BLaER1 (cell line): ENCODE data around the gene KRT23.
"Not testable (repeated sequence)": the region's sequence is repeated elsewhere in the genome, so short reads cannot be mapped to it uniquely, and the experiment has no call there.

Experiments
- H3K27ac ChIP-seq: shearing (Covaris generic); formaldehyde crosslinking; 2 replicates; pipeline ENCODE4 v1.8.1; 2022
- H3K27me3 ChIP-seq: shearing (Covaris generic); formaldehyde crosslinking; 2 replicates; pipeline ENCODE4 v1.8.1; 2022
- H3K36me3 ChIP-seq: shearing (Covaris generic); formaldehyde crosslinking; 2 replicates; pipeline ENCODE4 v1.8.1; 2022
- H3K4me1 ChIP-seq: shearing (Covaris generic); formaldehyde crosslinking; 2 replicates; pipeline ENCODE4 v1.8.1; 2022
- H3K4me2 ChIP-seq: shearing (Covaris generic); formaldehyde crosslinking; 2 replicates; pipeline ENCODE4 v1.8.1; 2022
- H3K4me3 ChIP-seq: shearing (Covaris generic); formaldehyde crosslinking; 2 replicates; pipeline ENCODE4 v1.8.1; 2022
- H3K9ac ChIP-seq: shearing (Covaris generic); formaldehyde crosslinking; 2 replicates; pipeline ENCODE4 v1.8.1; 2022
- H3K9me3 ChIP-seq: shearing (Covaris generic); formaldehyde crosslinking; 2 replicates; pipeline ENCODE4 v1.8.1; 2022
- H4K20me1 ChIP-seq: shearing (Covaris generic); formaldehyde crosslinking; 2 replicates; pipeline ENCODE4 v1.8.1; 2022
- Cebpa-rat ChIP-seq: shearing (Covaris generic); IDR thresholded peaks from 2 replicates; pipeline ENCODE4 v1.8.1; 2022

The KRT23 gene

DNA sequence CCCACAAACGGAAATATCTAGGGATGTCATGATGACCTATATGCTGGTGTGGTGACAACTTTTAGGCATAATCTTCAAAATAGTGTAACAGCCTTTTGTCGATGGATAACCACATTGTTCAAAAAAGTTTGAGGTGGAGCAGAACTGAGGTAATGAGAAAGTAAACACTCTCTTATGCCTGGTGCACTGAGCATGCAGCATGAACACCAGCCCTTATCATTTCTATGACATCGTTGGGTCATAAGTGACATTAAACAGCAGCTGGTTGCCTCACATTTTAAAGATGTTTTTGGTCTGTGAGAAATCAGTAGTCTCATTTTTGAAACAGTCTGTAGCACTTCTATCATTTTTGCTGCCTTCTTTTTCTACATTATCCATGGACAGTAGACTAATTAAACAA lies 1.8 kb downstream of the KRT23 start:
- Histone ChIP-seq H3K4me1 (no peaks in the 10 kb centered on the region), H3K9ac (no peak overlapping the region), H3K27me3 (no peaks in the 10 kb centered on the region), H3K4me2 (no peak overlapping the region), H3K27ac (no peak overlapping the region), H3K9me3 (no peaks in the 10 kb centered on the region), H4K20me1 (no peaks in the 10 kb centered on the region), H3K36me3 (no peaks in the 10 kb centered on the region), H3K4me3 (no peak overlapping the region)
- TF ChIP-seq Cebpa-rat: no peak

GRCh38 chr17:40932608-40933007 lies 4.8 kb downstream of the KRT23 start:
- no peaks in the 10 kb centered on the region for H3K27me3 ChIP-seq
- TF ChIP-seq Cebpa-rat: no peak
- H3K9ac ChIP-seq: no peak overlapping the region
- no peak overlapping the region for H3K4me3 ChIP-seq
- no peaks in the 10 kb centered on the region for H4K20me1 ChIP-seq
- no peaks in the 10 kb centered on the region for H3K9me3 ChIP-seq
- no peaks in the 10 kb centered on the region for H3K4me1 ChIP-seq
- H3K4me2 ChIP-seq: no peak overlapping the region
- H3K36me3 ChIP-seq: no peaks in the 10 kb centered on the region
- no peak overlapping the region for H3K27ac ChIP-seq

- H3K9ac ChIP-seq: no peak overlapping the region
- no peak overlapping the region for H3K4me2 ChIP-seq
- H3K9me3 ChIP-seq: no peaks in the 10 kb centered on the region
- H3K4me1 ChIP-seq: no peaks in the 10 kb centered on the region
- no peaks in the 10 kb centered on the region for H3K27me3 ChIP-seq
- no peaks in the 10 kb centered on the region for H3K36me3 ChIP-seq
- no peaks in the 10 kb centered on the region for H4K20me1 ChIP-seq
- H3K4me3 ChIP-seq: no peak overlapping the region
- no peak overlapping the region for H3K27ac ChIP-seq
- no peak for TF ChIP-seq Cebpa-rat
Observed at GRCh38 chr17:40931311-40931710, 6.1 kb downstream of the KRT23 start.

DNA sequence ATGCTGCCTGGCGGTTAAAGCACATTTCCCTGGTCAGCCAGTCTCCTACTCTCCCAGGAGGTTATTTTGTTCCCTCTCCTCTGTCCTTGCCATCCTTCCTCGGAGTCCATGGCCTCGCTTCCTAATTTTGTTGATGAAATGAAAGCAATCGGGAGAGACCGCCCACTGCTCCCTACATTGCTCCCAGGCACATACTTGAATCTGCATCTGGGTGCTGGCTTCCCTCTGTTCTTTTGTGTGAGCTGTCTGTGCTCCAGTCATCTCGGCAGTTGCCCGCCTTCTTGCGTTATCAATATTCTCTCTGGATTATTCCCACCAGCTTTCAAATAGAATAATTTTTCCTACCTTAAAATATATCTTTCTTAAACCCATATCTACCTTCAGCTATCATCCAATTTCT lies 11.1 kb downstream of the KRT23 start:
- H3K36me3 ChIP-seq: no peaks in the 10 kb centered on the region
- H3K27me3 ChIP-seq: no peaks in the 10 kb centered on the region
- no peak overlapping the region for H3K9ac ChIP-seq
- H3K4me2 ChIP-seq: no peak overlapping the region
- H4K20me1 ChIP-seq: no peaks in the 10 kb centered on the region
- no peaks in the 10 kb centered on the region for H3K9me3 ChIP-seq
- no peak for TF ChIP-seq Cebpa-rat
- H3K4me3 ChIP-seq: no peak overlapping the region
- no peaks in the 10 kb centered on the region for H3K4me1 ChIP-seq
- no peak overlapping the region for H3K27ac ChIP-seq

GRCh38 chr17:40922239-40922638 lies 15.2 kb downstream of the KRT23 start:
- Histone ChIP-seq H3K4me3 (no peak overlapping the region), H3K4me2 (no peak overlapping the region), H3K27me3 (no peaks in the 10 kb centered on the region), H4K20me1 (no peaks in the 10 kb centered on the region), H3K9ac (no peak overlapping the region), H3K4me1 (no peaks in the 10 kb centered on the region), H3K36me3 (no peaks in the 10 kb centered on the region), H3K27ac (no peak overlapping the region), H3K9me3 (no peaks in the 10 kb centered on the region)
- TF ChIP-seq Cebpa-rat: no peak

DNA sequence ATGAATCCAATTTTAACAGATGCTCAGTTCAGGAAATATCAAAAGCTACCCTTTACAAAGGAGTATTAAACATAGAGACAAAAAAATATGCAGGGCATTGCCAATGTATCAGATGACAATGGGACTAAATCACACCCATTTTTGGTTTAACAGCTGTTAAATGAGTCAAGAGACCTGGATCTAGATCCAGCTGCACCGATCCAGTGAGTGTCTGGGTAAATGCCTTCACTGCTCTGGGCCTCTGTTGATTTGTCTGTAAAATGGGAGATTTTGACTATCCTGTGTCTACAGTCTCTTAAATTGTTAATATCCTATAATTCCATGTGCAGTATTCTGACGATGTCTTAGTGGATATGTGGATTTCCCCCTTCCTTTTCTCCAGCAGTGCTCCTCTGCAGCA lies 16.4 kb downstream of the KRT23 start:
- Histone ChIP-seq H3K27me3 (no peaks in the 10 kb centered on the region), H3K9ac (no peak overlapping the region), H4K20me1 (no peaks in the 10 kb centered on the region), H3K27ac (no peak overlapping the region), H3K4me3 (no peak overlapping the region), H3K9me3 (no peaks in the 10 kb centered on the region), H3K4me2 (no peak overlapping the region), H3K36me3 (no peaks in the 10 kb centered on the region), H3K4me1 (no peaks in the 10 kb centered on the region)
- no peak for TF ChIP-seq Cebpa-rat

GRCh38 chr17:40917116-40917515 lies 20.3 kb downstream of the KRT23 start:
- H3K4me3 ChIP-seq, H3K27ac ChIP-seq, H3K36me3 ChIP-seq, H3K4me2 ChIP-seq, H3K4me1 ChIP-seq, H3K9me3 ChIP-seq, H4K20me1 ChIP-seq, H3K9ac ChIP-seq, H3K27me3 ChIP-seq: not testable (repeated sequence)

DNA sequence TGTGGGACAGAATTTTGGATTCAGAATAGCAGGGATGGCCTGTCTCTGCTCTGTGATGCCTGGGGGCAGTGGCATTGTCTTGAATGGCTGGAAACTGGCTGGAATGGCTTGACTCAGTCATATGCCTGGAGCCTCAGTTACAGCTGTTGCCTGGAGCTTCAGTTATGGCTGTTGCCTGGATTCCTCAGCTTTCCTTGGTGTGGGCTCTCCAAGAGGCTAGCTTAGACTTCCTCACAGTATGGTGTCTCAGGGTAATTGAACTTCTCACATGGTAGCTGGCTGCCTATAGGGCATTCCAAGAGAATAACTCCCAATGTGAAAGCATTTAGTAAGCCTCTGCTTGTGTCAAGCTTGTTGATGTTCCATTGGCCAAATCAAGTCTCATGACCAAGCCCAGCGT lies 21.1 kb downstream of the KRT23 start:
- H3K36me3 ChIP-seq: no peaks in the 10 kb centered on the region
- no peaks in the 10 kb centered on the region for H3K9me3 ChIP-seq
- no peaks in the 10 kb centered on the region for H4K20me1 ChIP-seq
- no peak overlapping the region for H3K4me3 ChIP-seq
- H3K4me2 ChIP-seq: no peak overlapping the region
- no peaks in the 10 kb centered on the region for H3K27me3 ChIP-seq
- no peak for TF ChIP-seq Cebpa-rat
- no peaks in the 10 kb centered on the region for H3K4me1 ChIP-seq
- no peak overlapping the region for H3K9ac ChIP-seq
- H3K27ac ChIP-seq: no peak overlapping the region

GRCh38 chr17:40915721-40916256 lies 21.7 kb downstream of the KRT23 start:
- Histone ChIP-seq H3K36me3 (no peaks in the 10 kb centered on the region), H3K4me3 (no peak overlapping the region), H3K4me1 (no peaks in the 10 kb centered on the region), H3K4me2 (no peak overlapping the region), H3K27me3 (no peaks in the 10 kb centered on the region), H3K27ac (no peak overlapping the region), H3K9ac (no peak overlapping the region), H4K20me1 (no peaks in the 10 kb centered on the region), H3K9me3 (no peaks in the 10 kb centered on the region)
- no peak for TF ChIP-seq Cebpa-rat

DNA sequence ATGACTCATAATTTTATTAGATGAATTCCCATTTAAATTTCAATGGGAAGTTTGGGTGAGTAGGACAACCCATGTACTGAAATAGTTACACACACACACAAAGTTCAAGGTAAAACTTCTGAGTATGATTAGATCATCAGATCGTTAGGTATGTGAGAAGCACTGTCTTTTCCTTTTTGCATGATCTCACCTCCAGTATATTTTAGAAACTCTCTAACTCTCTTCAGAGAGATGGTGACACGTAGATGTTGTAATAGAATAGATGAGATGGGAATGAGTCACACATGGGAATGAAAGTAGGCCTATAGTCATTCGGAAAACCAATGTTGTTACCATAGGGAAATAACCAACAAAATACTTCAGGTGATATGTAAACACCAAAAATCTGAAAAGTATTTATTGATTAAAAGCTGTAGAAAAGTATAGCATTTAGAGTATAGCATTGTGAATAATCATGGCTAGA lies 22.2 kb downstream of the KRT23 start:
- TF ChIP-seq Cebpa-rat: no peak
- no peaks in the 10 kb centered on the region for H4K20me1 ChIP-seq
- H3K4me1 ChIP-seq: no peaks in the 10 kb centered on the region
- H3K4me2 ChIP-seq: no peak overlapping the region
- no peaks in the 10 kb centered on the region for H3K27me3 ChIP-seq
- H3K27ac ChIP-seq: no peak overlapping the region
- H3K9me3 ChIP-seq: no peaks in the 10 kb centered on the region
- no peak overlapping the region for H3K9ac ChIP-seq
- no peaks in the 10 kb centered on the region for H3K36me3 ChIP-seq
- no peak overlapping the region for H3K4me3 ChIP-seq
